HEK293T (cell line): ENCODE results near the gene PRXL2A.

Experiments
- BHLHE40 ChIP-seq: fragments of 450-650 bp; IDR thresholded peaks from 2 replicates; pipeline ENCODE4 v1.6.1; 2016; ENCODE audit warnings: mild to moderate bottlenecking, moderate library complexity, borderline replicate concordance
- CTBP1 ChIP-seq: fragments of 450-650 bp; IDR thresholded peaks from 2 replicates; pipeline ENCODE4 v1.6.1; 2016; ENCODE audit warnings: borderline replicate concordance
- ELF4 ChIP-seq: fragments of 450-650 bp; IDR thresholded peaks from 2 replicates; pipeline ENCODE4 v1.6.1; 2017; ENCODE audit warnings: antibody characterized with exemption
- FOXK2 ChIP-seq: fragments of 450-650 bp; IDR thresholded peaks from 2 replicates; pipeline ENCODE4 v1.6.1; 2016; ENCODE audit warnings: mild to moderate bottlenecking
- FOXM1 ChIP-seq: fragments of 450-650 bp; IDR thresholded peaks from 2 replicates; pipeline ENCODE4 v1.6.1; 2017; ENCODE audit warnings: mild to moderate bottlenecking, borderline replicate concordance
- HDGF ChIP-seq: fragments of 450-650 bp; IDR thresholded peaks from 2 replicates; pipeline ENCODE4 v1.6.1; 2017; ENCODE audit warnings: antibody characterized with exemption, borderline replicate concordance
- LEF1 ChIP-seq: fragments of 450-650 bp; IDR thresholded peaks from 2 replicates; pipeline ENCODE4 v1.6.1; 2017; ENCODE audit warnings: mild to moderate bottlenecking, borderline replicate concordance
- NFRKB ChIP-seq: fragments of 450-650 bp; IDR thresholded peaks from 2 replicates; pipeline ENCODE4 v1.6.1; 2016; ENCODE audit warnings: mild to moderate bottlenecking, moderate library complexity
- SP1 ChIP-seq: fragments of 450-650 bp; IDR thresholded peaks from 2 replicates; pipeline ENCODE4 v1.6.1; 2017
- SUZ12 ChIP-seq: fragments of 450-650 bp; IDR thresholded peaks from 2 replicates; pipeline ENCODE4 v1.6.1; 2016; ENCODE audit warnings: mild to moderate bottlenecking
- TARDBP ChIP-seq: fragments of 450-650 bp; IDR thresholded peaks from 2 replicates; pipeline ENCODE4 v1.6.1; 2016
- TF ChIP-seq, protein P1 (sequence below): fragments of 450-650 bp; IDR thresholded peaks from 2 replicates; pipeline ENCODE4 v1.6.1; 2016

DNA sequence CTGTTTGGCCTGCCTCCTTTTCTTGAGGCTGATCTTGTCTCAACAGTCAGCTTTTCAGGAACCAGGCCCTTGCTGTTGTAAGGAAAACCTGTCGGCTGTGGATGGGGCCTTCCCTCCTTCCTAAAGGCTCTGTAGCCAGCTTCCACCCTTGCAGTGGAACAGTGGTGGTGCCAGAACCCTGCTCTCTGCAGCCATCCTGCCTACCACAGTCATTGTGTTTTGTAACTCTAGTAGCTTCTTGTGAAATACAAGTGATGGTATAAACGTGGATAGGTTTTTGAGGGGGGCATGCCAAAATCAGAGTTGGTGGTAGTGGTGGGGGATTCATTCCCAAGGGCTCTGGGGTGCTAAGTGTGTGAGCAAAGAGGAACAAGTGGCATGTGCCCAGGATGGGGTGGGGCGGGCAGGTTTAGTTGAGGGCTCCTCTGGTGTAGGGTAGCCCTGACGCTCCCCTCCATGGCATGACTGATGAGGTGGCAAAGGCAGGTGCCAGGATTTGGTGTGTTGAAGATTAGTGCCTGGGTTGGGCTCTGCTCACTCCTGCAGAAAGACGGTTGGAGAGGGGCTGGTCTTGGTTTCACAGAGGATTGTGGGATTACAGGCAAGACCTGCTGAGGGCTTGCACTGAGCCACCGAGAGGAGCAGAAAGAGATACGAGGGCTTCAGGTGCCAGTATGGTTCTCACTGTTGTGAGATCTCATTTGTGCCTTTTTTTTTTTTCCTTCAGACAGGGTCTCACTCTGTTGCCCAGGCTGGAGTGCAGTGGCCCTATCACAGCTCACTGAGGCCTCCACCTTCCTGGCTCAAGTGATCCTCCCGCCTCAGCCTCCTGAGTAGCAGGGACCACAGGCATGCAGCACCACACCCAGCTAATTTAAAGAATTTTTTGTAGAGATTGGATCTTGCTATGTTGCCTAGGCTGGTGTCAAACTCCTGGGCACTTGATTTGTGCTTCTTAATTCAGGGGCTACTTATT, 53.1 kb downstream of the PRXL2A start:
- TF ChIP-seq HDGF (no peak), BHLHE40 (no peak), TARDBP (no peak), SP1 (no peak), FOXM1 (no peak), FOXK2 (no peak), SUZ12 (no peak), CTBP1 (no peak), LEF1 (no peak), ELF4 (no peak), NFRKB (no peak)
- TF ChIP-seq, protein P1, sequence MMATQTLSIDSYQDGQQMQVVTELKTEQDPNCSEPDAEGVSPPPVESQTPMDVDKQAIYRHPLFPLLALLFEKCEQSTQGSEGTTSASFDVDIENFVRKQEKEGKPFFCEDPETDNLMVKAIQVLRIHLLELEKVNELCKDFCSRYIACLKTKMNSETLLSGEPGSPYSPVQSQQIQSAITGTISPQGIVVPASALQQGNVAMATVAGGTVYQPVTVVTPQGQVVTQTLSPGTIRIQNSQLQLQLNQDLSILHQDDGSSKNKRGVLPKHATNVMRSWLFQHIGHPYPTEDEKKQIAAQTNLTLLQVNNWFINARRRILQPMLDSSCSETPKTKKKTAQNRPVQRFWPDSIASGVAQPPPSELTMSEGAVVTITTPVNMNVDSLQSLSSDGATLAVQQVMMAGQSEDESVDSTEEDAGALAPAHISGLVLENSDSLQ = no peak
